Measurements from ENCODE around the gene MEF2D. TPM values are rescaled to one million over a fixed set of nuclear protein-coding genes. Genes with fewer than 3 reads are reported as not detected.

MEF2D gene
- polyA plus RNA-seq, 1 donor (not counting 4 experiments of a cell fraction or from before 2014, with no cell fraction given), result 9.3 TPM

DNA sequence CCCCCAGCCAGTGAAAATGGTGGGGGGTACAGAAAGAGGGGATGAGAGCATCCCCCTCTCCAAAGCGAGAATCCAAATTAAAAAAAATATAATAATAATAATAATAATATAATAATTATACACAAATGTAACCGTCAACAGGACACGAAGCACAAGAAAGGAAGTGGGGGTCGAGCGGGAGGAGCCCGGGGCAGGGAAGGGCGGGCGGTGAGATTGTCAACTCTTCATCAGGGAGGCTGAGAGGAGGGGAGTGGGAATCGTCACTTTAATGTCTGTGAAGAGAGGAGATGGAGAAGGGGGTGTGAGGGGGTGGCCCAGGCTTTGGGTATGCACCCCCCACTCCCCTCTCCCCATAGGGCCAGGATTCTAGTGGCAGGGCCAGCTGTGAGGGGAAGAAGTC is 33.2 kb downstream of the MEF2D start:
- dilution Hi-C loops (cut with MboI; ENCODE audit: extremely low pct_ligation_motif_present, low sequenced_read_pairs), result no loop called here
- Histone ChIP-seq H3K27ac (ENCODE audit: control insufficient read depth, insufficient read depth, low read length) (no peak overlapping the region), H2AFZ (ENCODE audit: control insufficient read depth, low read length) (no peak overlapping the region), H3K36me3 (ENCODE audit: control insufficient read depth in 2 of 2, extremely low read depth in 1 of 2, insufficient read depth in 2 of 2, low read length in 2 of 2) (peaks cover 27 to 34% of the 10 kb centered on the region in 2 experiments), H3K27me3 (ENCODE audit: control insufficient read depth, extremely low read depth, insufficient read depth, low read length) (no peaks in the 10 kb centered on the region), H3K4me2 (ENCODE audit: control insufficient read depth, extremely low read depth, insufficient read depth, low read depth, low read length) (no peak overlapping the region), H3K79me2 (ENCODE audit: control insufficient read depth, insufficient read depth, low read length) (no peaks in the 10 kb centered on the region), H4K20me1 (ENCODE audit: control insufficient read depth, extremely low read depth, insufficient read depth, low read length) (no peaks in the 10 kb centered on the region), H3K4me1 (ENCODE audit: control insufficient read depth, extremely low read depth, insufficient read depth, low read length) (peaks cover 36% of the 10 kb centered on the region), H3K4me3 (ENCODE audit: control insufficient read depth in 2 of 3, extremely low read depth in 1 of 3, insufficient read depth in 2 of 3, low read depth in 1 of 3, low read length in 3 of 3) (no peak overlapping the region), H3K9me3 (ENCODE audit: control insufficient read depth, low read depth, low read length) (no peaks in the 10 kb centered on the region), H3K9ac (ENCODE audit: control insufficient read depth, extremely low read depth, insufficient read depth, low read length) (no peak overlapping the region), H3K9me1 (ENCODE audit: control insufficient read depth, extremely low read depth, insufficient read depth, low read length) (no peaks in the 10 kb centered on the region)
- TF ChIP-seq, protein P1, sequence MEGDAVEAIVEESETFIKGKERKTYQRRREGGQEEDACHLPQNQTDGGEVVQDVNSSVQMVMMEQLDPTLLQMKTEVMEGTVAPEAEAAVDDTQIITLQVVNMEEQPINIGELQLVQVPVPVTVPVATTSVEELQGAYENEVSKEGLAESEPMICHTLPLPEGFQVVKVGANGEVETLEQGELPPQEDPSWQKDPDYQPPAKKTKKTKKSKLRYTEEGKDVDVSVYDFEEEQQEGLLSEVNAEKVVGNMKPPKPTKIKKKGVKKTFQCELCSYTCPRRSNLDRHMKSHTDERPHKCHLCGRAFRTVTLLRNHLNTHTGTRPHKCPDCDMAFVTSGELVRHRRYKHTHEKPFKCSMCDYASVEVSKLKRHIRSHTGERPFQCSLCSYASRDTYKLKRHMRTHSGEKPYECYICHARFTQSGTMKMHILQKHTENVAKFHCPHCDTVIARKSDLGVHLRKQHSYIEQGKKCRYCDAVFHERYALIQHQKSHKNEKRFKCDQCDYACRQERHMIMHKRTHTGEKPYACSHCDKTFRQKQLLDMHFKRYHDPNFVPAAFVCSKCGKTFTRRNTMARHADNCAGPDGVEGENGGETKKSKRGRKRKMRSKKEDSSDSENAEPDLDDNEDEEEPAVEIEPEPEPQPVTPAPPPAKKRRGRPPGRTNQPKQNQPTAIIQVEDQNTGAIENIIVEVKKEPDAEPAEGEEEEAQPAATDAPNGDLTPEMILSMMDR (optimal IDR thresholded peaks at IDR 0.05 in 1 of 3, IDR thresholded peaks at IDR 0.05 in 1 of 3, conservative IDR thresholded peaks at IDR 0.05 in 1 of 3; ENCODE audit: extremely low read depth in 1 of 3, insufficient read depth in 2 of 3, low read length in 3 of 3), result no peak
- TF ChIP-seq EZH2 (IDR thresholded peaks at IDR 0.05; ENCODE audit: low read length), result no peak
- FAIRE-seq (no peak), DNase-seq (ENCODE audit: low read depth, low spot score) (no peak)

DNA sequence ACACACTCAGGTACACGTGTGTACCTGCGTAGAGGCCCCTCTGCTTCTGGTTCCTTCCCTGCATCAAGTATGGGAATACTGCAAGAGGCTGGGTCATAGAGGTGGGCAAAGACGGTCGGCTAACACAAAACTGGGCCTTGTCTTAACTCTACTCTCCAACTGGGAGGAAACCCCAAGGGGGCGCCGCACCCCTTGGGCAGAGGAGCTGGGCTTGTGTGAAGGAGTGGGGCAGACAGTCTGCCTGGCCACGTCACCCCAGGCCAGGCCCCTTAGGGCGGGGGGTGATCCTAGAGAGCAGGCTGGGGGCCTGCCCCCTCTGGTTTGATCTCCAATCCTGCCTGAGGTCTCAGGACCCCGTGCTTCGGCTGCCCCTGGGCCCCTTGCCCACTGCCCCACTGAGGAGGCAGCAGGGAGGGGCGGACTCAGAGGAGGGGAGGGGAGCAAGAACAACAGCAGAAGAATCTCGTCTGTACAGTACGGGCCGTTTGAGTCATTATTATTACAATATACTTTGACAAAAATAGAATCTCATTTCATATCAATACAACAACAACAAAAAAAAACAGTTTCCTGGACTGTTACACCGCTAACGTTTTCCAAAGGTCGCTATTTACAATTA is 34.7 kb downstream of the MEF2D start:
- Histone ChIP-seq H3K36me3 (ENCODE audit: control insufficient read depth in 2 of 2, extremely low read depth in 1 of 2, insufficient read depth in 2 of 2, low read length in 2 of 2) (peaks cover 20 to 27% of the 10 kb centered on the region in 2 experiments), H4K20me1 (ENCODE audit: control insufficient read depth, extremely low read depth, insufficient read depth, low read length) (no peaks in the 10 kb centered on the region), H3K9me1 (ENCODE audit: control insufficient read depth, extremely low read depth, insufficient read depth, low read length) (no peaks in the 10 kb centered on the region), H3K9me3 (ENCODE audit: control insufficient read depth, low read depth, low read length) (no peaks in the 10 kb centered on the region), H3K79me2 (ENCODE audit: control insufficient read depth, insufficient read depth, low read length) (no peaks in the 10 kb centered on the region), H3K27me3 (ENCODE audit: control insufficient read depth, extremely low read depth, insufficient read depth, low read length) (no peaks in the 10 kb centered on the region), H2AFZ (ENCODE audit: control insufficient read depth, low read length) (no peak overlapping the region), H3K27ac (ENCODE audit: control insufficient read depth, insufficient read depth, low read length) (peak overlapping the region; percentile 36), H3K9ac (ENCODE audit: control insufficient read depth, extremely low read depth, insufficient read depth, low read length) (peak overlapping the region; percentile 28), H3K4me2 (ENCODE audit: control insufficient read depth, extremely low read depth, insufficient read depth, low read depth, low read length) (no peak overlapping the region), H3K4me1 (ENCODE audit: control insufficient read depth, extremely low read depth, insufficient read depth, low read length) (peaks cover 47% of the 10 kb centered on the region), H3K4me3 (ENCODE audit: control insufficient read depth in 2 of 3, extremely low read depth in 1 of 3, insufficient read depth in 2 of 3, low read depth in 1 of 3, low read length in 3 of 3) (no peak overlapping the region)
- no peak for TF ChIP-seq EZH2 (IDR thresholded peaks at IDR 0.05; ENCODE audit: low read length)
- TF ChIP-seq, protein P1 (optimal IDR thresholded peaks at IDR 0.05 in 1 of 3, IDR thresholded peaks at IDR 0.05 in 1 of 3, conservative IDR thresholded peaks at IDR 0.05 in 1 of 3; ENCODE audit: extremely low read depth in 1 of 3, insufficient read depth in 2 of 3, low read length in 3 of 3), result peak; percentile 20 to 47 (median 30)
- DNase-seq (ENCODE audit: low read depth, low spot score) (no peak), FAIRE-seq (no peak)
- dilution Hi-C loops (cut with MboI; ENCODE audit: extremely low pct_ligation_motif_present, low sequenced_read_pairs), result no loop called here

All from keratinocyte (primary cell).